Amniotic stem cell (primary cell): ENCODE results near the gene CTXND1.
"Not testable (repeated sequence)": the region's sequence is repeated elsewhere in the genome, so short reads cannot be mapped to it uniquely, and the experiment has no call there.

Experiments
- DNase-seq: peaks from one replicate; lab custom pipeline; 2025; lab: John Stamatoyannopoulos, UW

The CTXND1 gene

GRCh38 chr15:80252121-80252518 is at the start of gene CTXND1:
Gene CTXND1 (minus strand): TSS chr15:80252213. CDS start chr15:80201949, 50,264 bp downstream.
- no peak for DNase-seq

- no peak for DNase-seq
Measured at GRCh38 chr15:80301472-80301871, 49.5 kb upstream of the CTXND1 start.

GRCh38 chr15:80295777-80296176 is 43.8 kb upstream of the CTXND1 start:
- not testable (repeated sequence) for DNase-seq

GRCh38 chr15:80292079-80292478 is 40.1 kb upstream of the CTXND1 start:
- no peak for DNase-seq

GRCh38 chr15:80290891-80291290 is 38.9 kb upstream of the CTXND1 start:
- DNase-seq: not testable (repeated sequence)

GRCh38 chr15:80289528-80290495 is 37.8 kb upstream of the CTXND1 start:
- no peak for DNase-seq

- no peak for DNase-seq
Measured at GRCh38 chr15:80288131-80288530, 36.1 kb upstream of the CTXND1 start.

GRCh38 chr15:80286055-80286454 is 34.0 kb upstream of the CTXND1 start:
- DNase-seq: no peak

- DNase-seq: no peak
Measured at GRCh38 chr15:80285379-80285778, 33.4 kb upstream of the CTXND1 start.

GRCh38 chr15:80283531-80283930 is 31.5 kb upstream of the CTXND1 start:
- DNase-seq: no peak

GRCh38 chr15:80277147-80277546 is 25.1 kb upstream of the CTXND1 start:
- DNase-seq: no peak

- DNase-seq: no peak
Measured at GRCh38 chr15:80275961-80276360, 23.9 kb upstream of the CTXND1 start.

- no peak for DNase-seq
Measured at GRCh38 chr15:80274996-80275395, 23.0 kb upstream of the CTXND1 start.

- no peak for DNase-seq
Measured at GRCh38 chr15:80274554-80274953, 22.5 kb upstream of the CTXND1 start.

GRCh38 chr15:80272987-80273386 is 21.0 kb upstream of the CTXND1 start:
- no peak for DNase-seq

- no peak for DNase-seq
Measured at GRCh38 chr15:80270472-80270871, 18.5 kb upstream of the CTXND1 start.

- DNase-seq: no peak
Measured at GRCh38 chr15:80268101-80268500, 16.1 kb upstream of the CTXND1 start.

GRCh38 chr15:80267658-80268057 is 15.6 kb upstream of the CTXND1 start:
- DNase-seq: no peak

- no peak for DNase-seq
Measured at GRCh38 chr15:80266745-80267144, 14.7 kb upstream of the CTXND1 start.

GRCh38 chr15:80266113-80266512 is 14.1 kb upstream of the CTXND1 start:
- DNase-seq: no peak

- DNase-seq: no peak
Measured at GRCh38 chr15:80265021-80265420, 13.0 kb upstream of the CTXND1 start.

- DNase-seq: no peak
Measured at GRCh38 chr15:80264031-80264430, 12.0 kb upstream of the CTXND1 start.

- DNase-seq: no peak
Measured at GRCh38 chr15:80260551-80260950, 8.5 kb upstream of the CTXND1 start.
